ENCODE measurements around the gene TCF7L2.

DNA sequence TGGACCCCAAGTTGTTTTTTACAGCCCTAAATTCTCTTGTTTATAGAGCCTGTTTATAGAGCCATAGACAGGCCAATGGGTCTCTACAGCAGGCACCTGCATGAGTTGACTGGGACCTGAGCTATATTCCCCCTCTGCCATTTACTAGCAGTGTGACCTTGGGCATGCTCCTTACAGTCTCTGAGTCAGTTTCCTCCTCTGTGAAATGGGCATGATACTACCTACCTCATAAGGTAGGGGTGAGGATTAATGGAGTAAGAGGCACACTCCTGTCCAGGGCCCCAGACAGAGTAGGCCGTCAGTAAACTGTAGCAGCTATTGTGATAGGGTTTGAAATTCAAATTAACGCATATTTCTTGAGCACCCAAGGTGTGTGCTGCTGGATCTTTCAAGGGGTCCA is 138.1 kb downstream of the TCF7L2 start:
- TF ChIP-seq, protein P1, sequence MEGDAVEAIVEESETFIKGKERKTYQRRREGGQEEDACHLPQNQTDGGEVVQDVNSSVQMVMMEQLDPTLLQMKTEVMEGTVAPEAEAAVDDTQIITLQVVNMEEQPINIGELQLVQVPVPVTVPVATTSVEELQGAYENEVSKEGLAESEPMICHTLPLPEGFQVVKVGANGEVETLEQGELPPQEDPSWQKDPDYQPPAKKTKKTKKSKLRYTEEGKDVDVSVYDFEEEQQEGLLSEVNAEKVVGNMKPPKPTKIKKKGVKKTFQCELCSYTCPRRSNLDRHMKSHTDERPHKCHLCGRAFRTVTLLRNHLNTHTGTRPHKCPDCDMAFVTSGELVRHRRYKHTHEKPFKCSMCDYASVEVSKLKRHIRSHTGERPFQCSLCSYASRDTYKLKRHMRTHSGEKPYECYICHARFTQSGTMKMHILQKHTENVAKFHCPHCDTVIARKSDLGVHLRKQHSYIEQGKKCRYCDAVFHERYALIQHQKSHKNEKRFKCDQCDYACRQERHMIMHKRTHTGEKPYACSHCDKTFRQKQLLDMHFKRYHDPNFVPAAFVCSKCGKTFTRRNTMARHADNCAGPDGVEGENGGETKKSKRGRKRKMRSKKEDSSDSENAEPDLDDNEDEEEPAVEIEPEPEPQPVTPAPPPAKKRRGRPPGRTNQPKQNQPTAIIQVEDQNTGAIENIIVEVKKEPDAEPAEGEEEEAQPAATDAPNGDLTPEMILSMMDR (IDR thresholded peaks at IDR 0.05; ENCODE audit: insufficient read depth, low read length, poor library complexity, severe bottlenecking), result no peak
- no peak for TF ChIP-seq EZH2phosphoT487 (conservative IDR thresholded peaks at IDR 0.05; ENCODE audit: low read length)

All from SU-DHL-6 (cell line).